Gastrocnemius medialis (tissue), 4 donors: Measurements from ENCODE around the gene ZNF296.

Source experiments
- POLR2A ChIP-seq, 2 donors: fragments of 450-650 bp; IDR thresholded peaks; one replicate each; pipeline ENCODE4 v1.6.1; 2017; ENCODE audit warnings: antibody characterized with exemption in 2 of 2, mild to moderate bottlenecking in 2 of 2, moderate library complexity in 2 of 2
- TF ChIP-seq, protein P1 (sequence below), 5 experiments: fragments of 450-650 bp in 3 of 5; fragments of 200-600 bp in 2 of 5; sonication (generic) in 2 of 5; IDR thresholded peaks in 4 of 5; conservative IDR thresholded peaks in 1 of 5; 1 replicate in 4 of 5; 2 replicates in 1 of 5; pipeline ENCODE4 v1.5.1; 2016 to 2019; ENCODE audit warnings: antibody characterized with exemption in 5 of 5, mild to moderate bottlenecking in 3 of 5, moderate library complexity in 3 of 5

- TF ChIP-seq, protein P1, sequence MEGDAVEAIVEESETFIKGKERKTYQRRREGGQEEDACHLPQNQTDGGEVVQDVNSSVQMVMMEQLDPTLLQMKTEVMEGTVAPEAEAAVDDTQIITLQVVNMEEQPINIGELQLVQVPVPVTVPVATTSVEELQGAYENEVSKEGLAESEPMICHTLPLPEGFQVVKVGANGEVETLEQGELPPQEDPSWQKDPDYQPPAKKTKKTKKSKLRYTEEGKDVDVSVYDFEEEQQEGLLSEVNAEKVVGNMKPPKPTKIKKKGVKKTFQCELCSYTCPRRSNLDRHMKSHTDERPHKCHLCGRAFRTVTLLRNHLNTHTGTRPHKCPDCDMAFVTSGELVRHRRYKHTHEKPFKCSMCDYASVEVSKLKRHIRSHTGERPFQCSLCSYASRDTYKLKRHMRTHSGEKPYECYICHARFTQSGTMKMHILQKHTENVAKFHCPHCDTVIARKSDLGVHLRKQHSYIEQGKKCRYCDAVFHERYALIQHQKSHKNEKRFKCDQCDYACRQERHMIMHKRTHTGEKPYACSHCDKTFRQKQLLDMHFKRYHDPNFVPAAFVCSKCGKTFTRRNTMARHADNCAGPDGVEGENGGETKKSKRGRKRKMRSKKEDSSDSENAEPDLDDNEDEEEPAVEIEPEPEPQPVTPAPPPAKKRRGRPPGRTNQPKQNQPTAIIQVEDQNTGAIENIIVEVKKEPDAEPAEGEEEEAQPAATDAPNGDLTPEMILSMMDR (IDR thresholded peaks at IDR 0.05 in 4 of 5, conservative IDR thresholded peaks at IDR 0.05 in 1 of 5) = no peak
- TF ChIP-seq POLR2A (IDR thresholded peaks at IDR 0.05) = no peak
Measured at GRCh38 chr19:45097450-45097775, 21.1 kb upstream of the ZNF296 start.
